CD4-positive, alpha-beta T cell treated with Interleukin-12 subunit alpha and Interleukin-12 subunit beta, for 1 hour (primary cell): ENCODE results near the gene NCAM1.
A peak's percentile ranks its signal among the peaks of the same experiment; 100 is the strongest.
"Not testable (repeated sequence)": the region's sequence is repeated elsewhere in the genome, so short reads cannot be mapped to it uniquely, and the experiment has no call there.

ENCODE experiments used
- DNase-seq: peaks from one replicate; pipeline ENCODE4 v3.0.0-alpha.2; 2020

Gene NCAM1

GRCh38 chr11:112961146-112961668 is at the start of gene NCAM1:
Gene NCAM1, plus strand, starts transcription at chr11:112961420.
- DNase-seq = peak; percentile 15

DNA sequence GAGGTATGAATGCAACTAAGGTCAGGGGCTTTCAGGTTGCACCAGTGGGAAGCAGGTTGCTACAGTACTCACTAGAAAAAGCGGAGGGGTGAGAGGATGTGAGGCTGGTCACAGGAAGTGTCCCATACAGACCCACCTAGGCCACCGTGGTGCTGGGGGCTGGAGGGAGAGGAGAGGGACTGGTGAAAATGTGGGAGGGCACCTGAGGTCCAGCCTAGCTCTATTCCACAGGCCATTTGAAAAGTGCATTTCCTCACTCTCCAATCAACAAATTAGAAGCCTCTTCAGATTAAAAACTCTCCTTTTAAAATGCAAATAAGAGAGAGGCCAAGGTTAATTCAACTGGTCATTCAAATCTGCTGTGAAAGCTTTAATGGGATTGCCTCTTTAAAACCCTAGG is 38.6 kb upstream of the NCAM1 start:
- DNase-seq = no peak

DNA sequence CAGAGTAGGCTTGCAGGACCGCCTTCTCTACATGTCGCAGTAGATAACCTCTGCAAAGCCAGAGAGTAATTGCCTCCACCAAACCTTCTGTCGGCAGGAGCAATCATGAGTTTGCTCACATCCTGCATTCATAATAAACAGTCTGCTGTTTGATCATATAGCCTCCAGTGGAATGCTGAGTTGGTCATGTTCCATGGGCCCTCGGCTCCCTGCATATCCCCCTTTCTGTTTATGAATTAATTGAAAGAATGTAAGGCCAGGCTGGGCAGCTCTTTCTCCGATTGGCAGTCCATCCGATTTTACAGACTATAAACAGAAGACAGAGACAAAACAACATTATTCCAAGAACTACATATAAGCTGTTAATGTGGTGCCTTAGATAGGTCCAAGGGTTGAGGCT is 36.4 kb upstream of the NCAM1 start:
- DNase-seq = not testable (repeated sequence)

DNA sequence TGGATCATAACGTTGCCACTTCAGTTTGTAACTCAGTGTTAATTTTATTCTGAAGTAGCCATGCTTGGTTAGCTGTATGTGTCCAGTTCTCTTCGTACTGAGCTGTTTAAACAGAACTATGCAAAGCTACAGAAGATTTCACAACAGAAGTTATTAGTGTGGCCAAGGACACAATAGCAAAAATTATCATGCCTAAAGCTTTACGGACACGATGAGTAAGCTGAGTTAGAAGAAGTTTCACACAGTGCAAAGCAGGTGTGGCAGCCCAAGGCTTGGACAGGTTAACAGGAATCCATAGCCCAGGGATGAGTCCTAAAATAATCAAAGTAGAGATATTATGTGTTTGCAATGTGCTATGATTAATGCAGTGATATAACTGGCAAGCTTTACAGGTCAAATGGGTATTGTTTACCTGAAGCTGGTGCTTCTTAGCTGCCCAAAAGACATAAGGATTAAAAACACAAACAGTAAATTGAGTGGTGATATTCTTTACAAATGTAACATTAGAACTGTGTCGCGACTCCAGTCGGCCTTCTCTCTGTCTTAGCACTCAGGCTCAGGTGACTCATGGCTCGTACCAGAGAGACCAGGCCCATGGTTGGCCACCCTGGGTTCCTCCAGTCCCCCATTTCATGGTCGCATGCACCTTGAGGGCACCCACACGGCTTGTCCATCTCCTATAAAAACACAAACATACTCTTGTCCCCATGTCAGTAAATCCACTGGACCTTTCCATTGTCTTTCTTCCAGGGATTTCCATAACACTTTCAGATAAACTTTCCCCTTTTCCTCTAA is 35.5 kb upstream of the NCAM1 start:
- DNase-seq = no peak

GRCh38 chr11:112928136-112928535 is 33.1 kb upstream of the NCAM1 start:
- DNase-seq = no peak

DNA sequence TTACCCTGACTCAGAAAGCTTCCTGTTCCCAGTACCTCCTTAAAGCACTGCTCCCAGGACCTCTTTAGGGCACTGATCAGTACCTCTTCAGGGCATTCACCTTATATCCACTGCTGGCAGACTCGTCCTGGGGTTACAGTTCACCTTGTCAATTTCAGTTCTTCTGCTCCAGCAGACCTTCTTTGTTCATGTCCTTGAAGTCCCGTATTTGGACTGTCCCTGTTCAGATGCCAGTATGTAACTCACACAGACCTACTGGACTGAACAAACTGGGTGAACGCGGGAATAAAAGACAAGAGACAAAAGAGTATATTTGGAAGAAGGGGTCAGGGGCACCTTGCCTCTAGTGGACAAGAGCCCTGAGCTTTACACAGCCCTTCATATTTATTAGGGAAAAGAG is 31.8 kb upstream of the NCAM1 start:
- DNase-seq = no peak

DNA sequence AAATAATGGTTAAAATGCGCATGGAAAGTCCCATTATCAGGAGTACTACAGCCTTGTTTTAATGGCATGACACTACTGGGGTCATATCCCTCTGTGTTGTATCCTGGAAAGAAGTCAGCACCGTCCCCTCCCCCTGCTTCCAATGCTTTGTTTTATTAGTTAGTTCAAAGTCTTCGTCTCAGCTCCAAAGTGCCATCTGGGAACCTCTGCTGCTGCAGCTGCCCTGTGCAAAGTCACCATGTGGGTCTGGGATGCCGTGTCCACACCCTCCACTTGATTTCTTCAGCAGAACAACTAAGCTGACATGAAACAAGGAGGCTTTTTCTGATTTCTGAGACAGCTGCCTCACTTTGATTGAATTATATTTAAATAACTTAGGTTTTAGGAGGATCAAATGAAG is 29.5 kb upstream of the NCAM1 start:
- no peak for DNase-seq

- no peak for DNase-seq
These were observed 28.6 kb upstream of the NCAM1 start for GRCh38 chr11:112932593-112932992.

GRCh38 chr11:112933970-112934369 is 27.2 kb upstream of the NCAM1 start:
- no peak for DNase-seq

- no peak for DNase-seq
These were observed 20.1 kb upstream of the NCAM1 start for GRCh38 chr11:112941104-112941503.

DNA sequence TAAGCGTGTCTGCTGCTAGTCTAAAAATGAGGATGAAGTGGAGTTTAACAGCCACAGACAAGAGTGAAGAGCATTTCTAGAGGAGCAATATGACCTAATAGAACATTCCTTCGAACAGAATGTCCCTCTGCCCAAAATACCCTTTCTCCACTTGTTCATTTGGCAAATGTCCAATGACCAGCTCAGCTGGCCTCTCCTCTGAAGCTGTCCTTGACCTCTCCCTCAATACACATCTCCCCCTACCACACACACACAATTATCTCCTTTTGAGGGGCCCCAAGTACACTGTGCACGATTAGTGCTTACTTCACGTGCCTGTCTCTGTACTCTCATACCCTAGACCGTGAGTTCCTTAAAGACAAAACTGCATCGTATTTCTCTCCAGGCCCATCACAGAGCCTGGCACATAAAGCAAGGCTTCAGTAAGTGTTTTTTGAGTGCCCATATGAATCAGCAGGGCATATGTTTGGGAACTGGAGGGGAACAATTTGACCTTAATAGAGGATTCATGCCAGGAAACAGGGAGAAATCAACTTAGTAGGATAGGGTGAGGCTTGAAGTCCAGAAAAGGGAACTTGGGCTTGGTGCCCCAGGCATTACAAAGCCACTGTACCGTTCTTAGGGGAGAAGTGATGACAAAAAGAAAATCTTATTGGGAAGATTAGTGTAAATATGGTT is 18.1 kb upstream of the NCAM1 start:
- DNase-seq = no peak

GRCh38 chr11:112946866-112947265 is 14.4 kb upstream of the NCAM1 start:
- DNase-seq = no peak

DNA sequence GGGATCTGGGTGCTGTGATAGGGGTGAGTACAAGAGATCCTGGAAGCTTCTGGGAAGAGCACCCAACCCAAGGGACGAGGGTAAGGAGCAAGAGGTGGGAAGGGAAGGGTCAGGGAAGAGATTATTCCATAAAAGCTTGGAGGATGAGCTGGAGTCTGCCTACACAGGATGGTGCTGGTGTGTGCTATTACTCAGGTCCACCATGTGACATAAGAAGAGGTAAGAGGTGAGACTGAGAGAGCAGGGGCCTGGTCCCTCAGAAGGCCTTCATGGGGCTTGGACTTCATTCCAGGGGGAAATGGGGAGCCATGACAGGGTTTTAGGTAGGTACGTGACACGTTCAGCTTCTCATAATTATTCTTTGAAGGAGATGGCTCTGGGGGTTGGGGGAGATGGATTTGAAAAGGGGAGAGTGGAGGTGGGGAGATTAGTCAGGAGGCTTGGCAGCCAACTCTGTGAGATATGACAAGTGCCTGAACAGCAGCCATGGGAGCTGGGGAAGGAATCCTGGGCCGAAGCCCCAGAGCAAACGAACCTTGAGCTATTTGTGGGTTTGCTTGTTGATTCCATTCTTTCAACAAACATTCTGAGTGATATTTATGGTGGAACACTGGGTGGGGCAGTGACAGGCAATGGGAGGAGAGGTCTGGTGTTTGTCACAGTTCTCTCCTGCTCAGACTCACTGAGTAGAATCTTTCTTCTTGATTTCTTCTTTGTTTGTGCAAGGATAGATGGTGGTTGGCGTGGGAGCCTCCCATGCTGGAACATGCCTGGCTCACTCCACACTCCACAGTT is 11.2 kb upstream of the NCAM1 start:
- no peak for DNase-seq

DNA sequence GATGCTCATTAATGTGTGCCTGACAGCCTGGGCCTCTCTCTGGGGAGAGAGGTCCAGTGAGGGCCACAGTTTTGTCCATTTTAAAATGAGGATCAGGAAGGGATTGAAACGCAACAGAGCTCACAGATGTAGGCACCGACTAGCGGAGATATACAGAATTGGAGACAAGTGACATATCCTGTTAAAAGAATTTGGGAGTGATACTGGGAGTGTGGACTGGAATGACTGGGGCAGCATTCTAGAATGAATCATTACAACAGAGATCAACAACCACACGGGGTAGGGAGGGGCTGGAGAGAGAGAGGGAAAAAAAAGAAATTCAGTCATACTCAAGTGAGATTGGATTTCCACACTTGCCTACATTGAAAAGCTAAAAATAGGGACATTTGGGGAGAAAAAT is 2.5 kb upstream of the NCAM1 start:
- no peak for DNase-seq

DNA sequence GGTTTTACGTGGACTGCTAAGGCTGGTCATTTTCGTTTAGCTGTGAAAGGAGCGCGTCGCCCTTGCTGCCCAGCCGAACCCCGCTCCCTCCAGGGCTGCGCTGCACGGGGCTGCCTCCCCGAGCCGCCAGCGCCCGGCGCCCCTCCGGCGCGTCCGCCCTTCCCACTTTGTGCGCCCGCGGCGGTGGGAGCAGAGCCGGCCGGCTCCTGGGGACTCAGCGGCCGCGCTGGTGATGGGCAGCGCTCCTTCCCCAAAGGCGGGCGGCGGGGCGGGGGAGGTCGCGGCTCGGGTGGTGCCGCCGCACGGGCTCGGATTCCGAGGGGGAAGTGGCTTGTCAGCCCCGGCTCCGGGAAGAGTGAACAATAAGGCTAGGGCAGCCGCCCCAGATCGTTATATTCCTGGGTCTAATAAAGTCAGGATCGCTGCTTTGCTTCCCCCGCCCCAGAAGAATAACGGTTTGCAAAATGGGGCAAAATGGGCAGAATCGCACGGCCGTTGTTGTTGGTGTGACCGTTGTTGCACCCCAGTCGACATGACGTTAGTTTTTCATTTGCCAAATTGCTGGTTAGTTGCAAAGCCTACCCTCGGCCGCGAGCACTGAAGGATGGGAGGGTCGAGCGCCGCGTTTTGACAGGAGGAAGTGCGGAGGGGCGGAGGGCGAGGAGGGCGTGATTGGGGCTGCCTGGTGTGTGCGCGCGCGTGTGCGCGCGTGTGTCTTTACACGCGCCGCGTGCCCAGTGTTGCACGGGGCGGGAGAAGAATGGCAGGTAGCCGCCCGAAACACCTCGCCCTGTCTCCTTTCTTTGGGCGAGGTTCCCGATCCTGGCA is 745 bp downstream of the NCAM1 start:
- DNase-seq = no peak

DNA sequence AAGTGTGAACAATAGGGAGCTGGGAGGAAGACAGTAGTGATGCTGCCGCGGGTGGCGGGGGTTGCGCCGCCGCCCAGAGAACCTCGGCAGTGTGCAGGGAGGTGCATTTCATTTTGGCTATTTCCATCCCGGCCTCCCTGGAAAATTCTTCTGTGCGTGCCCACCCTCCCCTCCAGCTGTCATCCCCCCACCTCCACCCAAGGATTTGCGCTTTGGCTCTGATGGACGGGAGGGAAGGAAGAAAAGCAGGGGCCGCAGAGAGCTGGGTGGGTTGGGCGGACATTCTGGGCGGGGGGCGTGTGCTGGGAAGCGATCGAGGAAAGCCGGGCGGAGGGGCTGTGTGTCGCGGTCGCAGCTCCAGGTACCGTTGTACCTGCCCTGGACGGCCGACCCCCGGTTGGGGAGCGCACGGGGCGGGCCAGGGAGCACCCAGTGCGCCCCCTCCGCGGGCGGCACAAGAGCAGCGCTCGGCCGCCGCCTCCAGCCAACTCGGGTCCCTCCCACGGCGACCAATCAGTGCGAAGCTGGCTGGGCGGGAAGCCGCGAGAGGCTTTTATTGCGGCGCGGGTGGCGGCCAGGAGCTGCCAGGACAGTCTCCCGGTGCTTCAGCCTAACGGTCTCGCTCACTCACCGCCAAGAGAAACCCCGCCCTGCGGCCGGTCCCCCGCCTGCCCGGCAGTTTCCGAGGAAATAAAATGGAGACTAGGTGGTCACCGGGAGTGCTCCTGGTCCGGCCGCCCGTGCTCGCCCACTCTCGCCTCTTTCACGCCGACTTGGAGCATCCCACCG is 1.6 kb downstream of the NCAM1 start:
- DNase-seq = no peak

GRCh38 chr11:112963368-112963955 is 2.2 kb downstream of the NCAM1 start:
- no peak for DNase-seq

GRCh38 chr11:112965656-112966055 is 4.4 kb downstream of the NCAM1 start:
- DNase-seq = no peak

DNA sequence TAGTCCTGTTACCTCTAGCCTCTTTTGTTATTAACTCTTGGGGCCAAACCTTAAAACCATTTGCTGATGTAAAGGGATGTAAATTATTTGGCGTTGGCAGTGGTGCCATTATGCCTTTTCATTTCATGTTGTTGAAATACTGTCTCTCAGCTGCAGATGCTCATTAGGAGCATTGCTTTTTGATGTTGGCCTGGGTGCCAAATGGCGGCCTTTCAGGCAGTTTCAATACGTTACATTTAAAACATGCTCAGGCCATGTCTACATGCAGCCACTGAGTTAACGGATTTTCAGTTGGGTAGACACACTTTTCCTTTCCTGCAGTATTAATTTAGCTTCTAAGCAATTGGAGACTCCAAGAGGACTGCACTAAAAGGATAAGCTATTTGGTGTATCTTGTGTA is 5.3 kb downstream of the NCAM1 start:
- no peak for DNase-seq

DNA sequence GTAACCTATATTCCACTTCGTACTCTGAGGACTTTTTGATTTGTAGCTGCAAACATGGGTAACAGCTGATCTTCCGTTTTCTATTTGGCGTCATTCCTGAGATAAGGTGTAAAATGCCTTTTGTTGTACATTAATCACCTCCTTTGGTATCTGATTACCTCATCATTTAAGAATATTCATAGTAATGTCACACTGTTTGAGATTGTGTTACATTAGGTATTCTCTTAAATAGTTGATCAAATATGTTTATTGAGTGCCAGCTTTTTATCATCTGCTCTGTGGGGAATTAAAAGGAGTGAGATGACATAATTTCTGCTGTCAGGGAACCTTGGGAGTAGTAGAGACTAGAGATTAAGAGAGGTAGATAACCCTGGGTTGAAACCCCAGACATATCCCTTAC is 5.9 kb downstream of the NCAM1 start:
- no peak for DNase-seq
